Middle frontal gyrus (tissue), 1 donor: ENCODE measurements around the gene PAX5.

ENCODE experiments used
- DNase-seq: peaks from one replicate; pipeline ENCODE4 v3.0.0-alpha.2; 2015; ENCODE audit warnings: low spot score; ENCODE audit errors: extremely low spot score

Gene PAX5

GRCh38 chr9:37037503-37038301 lies 3.6 kb upstream of the PAX5 start:
- DNase-seq = no peak

- DNase-seq = no peak
Observed at GRCh38 chr9:37036776-37037502, 2.9 kb upstream of the PAX5 start.

- DNase-seq = no peak
Observed at GRCh38 chr9:37036371-37036775, 2.3 kb upstream of the PAX5 start.

DNA sequence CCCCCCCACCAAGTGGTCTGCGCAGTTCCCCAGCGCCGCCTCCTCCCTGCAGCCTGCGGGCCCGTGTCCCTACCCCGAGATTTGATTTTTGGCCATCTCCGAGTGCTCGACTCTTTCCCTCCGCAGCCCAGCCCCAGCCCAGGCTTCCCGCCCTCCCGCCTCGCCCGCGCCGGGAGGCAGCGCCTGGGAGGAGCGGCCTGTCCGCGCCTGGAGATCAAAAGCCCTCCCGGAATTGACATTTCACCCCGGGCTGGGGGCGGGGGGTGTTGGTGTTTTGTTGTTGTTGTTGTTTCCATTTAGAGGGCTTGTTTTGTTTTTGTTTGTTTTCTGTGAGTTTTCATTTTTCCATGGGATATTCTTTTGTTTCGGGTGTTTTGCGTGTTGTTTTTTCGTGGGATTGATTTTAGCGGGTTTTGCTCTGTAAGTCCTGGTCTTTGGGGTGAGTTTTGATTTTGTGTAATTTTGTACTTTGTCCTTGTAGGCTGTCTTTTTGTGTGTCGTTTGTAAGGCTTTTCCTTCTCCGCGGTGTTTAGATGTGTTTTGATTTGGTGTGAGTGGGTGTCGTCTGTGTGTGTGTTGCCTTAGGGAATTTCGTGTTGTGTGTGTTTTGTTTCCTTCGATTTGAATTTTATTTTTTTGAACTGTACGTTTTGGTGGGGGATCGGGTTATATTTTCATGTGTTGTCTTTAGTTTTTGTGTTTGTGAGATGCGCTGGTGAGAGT lies 1.7 kb upstream of the PAX5 start:
- no peak for DNase-seq

DNA sequence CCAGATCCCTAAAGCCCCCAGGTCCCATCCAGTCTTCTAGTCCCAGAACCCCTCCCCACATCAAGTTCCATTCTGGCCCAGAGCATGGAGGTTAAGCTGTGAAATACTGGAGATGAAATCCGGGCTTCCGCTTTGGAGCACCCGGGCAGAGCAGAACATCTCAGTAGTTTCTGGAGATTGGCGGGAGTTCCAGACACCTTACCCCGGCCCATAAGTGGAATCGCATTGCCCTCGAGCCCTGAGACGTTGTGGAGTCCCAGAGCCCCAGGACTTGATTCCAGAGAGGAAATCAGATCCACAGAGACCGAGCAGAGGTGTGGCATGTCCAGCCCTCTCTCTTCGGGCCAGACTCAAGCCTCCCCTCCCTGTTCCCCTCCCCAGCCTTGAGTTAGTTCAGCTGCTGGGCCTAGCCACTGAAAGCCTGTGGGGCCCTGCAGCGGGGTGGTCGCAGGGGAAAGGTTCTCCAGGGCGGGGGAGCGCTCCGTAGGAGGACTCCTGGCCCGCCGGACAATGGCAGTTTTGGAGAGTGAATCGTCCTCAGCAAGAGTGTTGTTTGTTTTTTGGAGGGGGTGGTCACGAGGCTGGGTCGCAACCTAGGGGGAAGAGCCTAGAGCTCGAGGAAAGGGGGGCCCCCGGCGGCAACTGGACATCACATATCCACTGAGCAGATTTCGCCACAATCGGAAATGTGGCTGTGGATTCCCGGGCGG lies 1.0 kb upstream of the PAX5 start:
- no peak for DNase-seq

DNA sequence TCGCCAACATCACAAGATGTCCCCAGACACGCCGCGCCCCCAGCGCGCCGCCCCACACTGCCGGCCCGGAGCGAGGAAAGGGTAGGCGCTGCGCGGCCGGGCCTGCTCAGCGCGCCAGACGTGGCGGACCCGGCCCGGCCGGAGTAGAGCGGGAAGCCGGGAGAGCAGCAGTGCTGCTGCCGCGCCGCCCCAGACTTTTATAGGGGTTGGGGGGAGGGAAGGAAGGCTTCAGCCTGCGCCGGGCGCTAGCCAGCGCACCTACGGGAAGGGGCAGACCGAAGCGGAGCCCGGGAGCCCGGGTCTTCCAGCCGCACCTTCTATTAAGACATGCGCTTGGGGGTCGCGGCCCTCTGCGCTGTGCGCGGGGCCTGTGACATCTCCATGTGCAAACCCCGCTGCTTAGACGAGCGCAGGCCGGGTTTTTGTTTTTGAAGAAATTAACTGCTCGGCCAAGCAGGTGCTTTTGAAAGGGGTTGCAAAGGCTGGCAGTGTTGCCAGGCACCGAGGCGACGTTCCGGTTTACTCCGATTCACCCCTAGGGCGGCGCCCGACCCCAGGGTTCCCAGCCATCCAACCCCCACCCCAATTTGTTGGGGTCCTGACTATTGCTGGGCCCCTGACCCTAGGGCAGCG lies 353 bp upstream of the PAX5 start:
- DNase-seq = no peak

- no peak for DNase-seq
Observed at GRCh38 chr9:37033141-37033540, 927 bp downstream of the PAX5 start.

GRCh38 chr9:37032713-37033112 lies 1.4 kb downstream of the PAX5 start:
- DNase-seq = no peak

GRCh38 chr9:37031902-37032301 lies 2.2 kb downstream of the PAX5 start:
- no peak for DNase-seq

- DNase-seq = no peak
Observed at GRCh38 chr9:37031081-37031480, 3.0 kb downstream of the PAX5 start.

- DNase-seq = no peak
Observed at GRCh38 chr9:37030611-37030939, 3.5 kb downstream of the PAX5 start.

- DNase-seq = no peak
Observed at GRCh38 chr9:37029776-37030610, 4.1 kb downstream of the PAX5 start.

GRCh38 chr9:37029304-37029775 lies 4.7 kb downstream of the PAX5 start:
- DNase-seq = no peak

DNA sequence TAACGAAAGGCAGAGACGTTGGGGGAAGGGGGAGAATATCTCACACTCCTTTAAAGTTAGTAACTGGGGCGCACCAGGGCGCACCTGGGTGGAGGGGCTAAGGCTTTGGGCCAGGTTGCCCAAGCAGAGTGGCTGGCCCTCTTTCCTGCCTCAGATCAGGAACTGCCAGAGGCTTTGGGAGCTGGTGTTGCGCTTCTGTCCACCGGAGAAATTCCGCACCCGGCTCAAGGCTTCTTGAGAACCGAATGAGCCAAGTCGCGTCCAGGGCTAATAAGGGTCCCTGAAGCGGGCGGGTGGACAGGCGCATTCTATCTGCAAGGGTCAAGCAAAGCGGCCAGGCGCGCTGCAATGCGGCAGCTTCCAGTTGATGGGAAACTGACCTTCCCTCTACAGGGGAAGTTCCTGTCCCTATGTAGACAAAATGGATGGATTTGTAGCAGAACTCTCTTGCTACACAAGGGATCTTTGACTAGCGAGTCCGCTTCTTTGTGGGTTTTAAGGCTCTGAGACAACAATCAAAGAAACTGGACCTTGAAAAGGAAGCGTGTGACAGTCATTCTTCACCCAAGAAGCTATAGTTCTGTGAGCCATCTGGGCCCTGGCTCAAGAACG lies 5.5 kb downstream of the PAX5 start:
- no peak for DNase-seq

GRCh38 chr9:37027582-37028419 lies 6.3 kb downstream of the PAX5 start:
- DNase-seq = no peak

DNA sequence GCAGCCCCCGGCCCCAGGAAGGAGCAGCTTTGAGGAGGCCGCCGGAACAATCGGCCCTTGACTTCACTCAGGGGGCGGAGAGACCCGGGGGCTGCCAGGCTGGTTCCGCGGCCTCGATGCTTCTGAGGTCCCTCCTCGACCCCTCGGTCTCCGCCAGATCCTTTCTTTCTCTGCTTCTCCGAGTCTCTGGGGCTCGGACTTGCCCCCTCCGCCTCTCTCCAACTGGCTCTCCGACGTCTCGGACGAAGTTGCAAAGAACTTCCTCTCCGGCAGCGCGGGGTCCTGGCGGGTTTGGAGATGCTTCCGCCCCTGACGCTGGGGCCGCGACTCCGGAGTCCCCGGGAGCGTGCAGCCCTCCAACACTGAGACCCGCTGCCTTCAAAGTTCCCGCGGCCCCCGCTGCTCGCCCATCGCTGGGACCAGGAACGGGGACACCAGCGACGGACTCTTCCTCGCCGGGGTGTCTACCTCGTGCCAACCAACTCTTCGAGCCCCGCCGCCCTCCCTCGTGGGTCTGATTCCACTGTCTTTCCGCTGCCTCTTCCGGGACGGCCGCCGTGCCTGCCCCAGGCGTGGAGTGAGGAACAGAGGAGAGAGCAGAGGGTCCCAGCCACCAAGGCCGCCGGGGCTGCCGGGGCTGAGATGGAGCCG lies 7.0 kb downstream of the PAX5 start:
- no peak for DNase-seq

GRCh38 chr9:37026113-37026930 lies 7.7 kb downstream of the PAX5 start:
- DNase-seq = no peak

- DNase-seq = no peak
Observed at GRCh38 chr9:37025823-37026112, 8.3 kb downstream of the PAX5 start.
